Suppressor macrophage (primary cell): ENCODE measurements around the gene SUV39H1.
"Not testable (repeated sequence)": the region's sequence is repeated elsewhere in the genome, so short reads cannot be mapped to it uniquely, and the experiment has no call there.

Experiments used
- DNase-seq, 4 experiments: peaks; one replicate each; pipeline ENCODE4 v3.0.0-alpha.2; 2020 to 2022

The SUV39H1 gene

DNA sequence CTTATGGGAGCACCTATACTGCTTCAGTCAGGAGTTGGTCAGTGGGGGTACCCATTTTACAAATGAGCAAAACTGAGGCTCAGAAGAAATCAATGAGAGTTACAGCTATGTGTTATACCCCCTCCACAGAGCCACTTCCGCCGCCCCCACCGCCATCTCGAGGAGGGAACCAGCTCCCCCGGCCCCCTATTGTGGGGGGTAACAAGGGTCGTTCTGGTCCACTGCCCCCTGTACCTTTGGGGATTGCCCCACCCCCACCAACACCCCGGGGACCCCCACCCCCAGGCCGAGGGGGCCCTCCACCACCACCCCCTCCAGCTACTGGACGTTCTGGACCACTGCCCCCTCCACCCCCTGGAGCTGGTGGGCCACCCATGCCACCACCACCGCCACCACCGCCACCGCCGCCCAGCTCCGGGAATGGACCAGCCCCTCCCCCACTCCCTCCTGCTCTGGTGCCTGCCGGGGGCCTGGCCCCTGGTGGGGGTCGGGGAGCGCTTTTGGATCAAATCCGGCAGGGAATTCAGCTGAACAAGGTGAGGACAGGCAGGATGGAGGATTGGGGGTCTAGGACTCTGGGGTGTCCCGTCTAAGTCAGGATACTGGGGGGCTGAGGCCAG is 7.9 kb upstream of the SUV39H1 start:
- no peak for DNase-seq

DNA sequence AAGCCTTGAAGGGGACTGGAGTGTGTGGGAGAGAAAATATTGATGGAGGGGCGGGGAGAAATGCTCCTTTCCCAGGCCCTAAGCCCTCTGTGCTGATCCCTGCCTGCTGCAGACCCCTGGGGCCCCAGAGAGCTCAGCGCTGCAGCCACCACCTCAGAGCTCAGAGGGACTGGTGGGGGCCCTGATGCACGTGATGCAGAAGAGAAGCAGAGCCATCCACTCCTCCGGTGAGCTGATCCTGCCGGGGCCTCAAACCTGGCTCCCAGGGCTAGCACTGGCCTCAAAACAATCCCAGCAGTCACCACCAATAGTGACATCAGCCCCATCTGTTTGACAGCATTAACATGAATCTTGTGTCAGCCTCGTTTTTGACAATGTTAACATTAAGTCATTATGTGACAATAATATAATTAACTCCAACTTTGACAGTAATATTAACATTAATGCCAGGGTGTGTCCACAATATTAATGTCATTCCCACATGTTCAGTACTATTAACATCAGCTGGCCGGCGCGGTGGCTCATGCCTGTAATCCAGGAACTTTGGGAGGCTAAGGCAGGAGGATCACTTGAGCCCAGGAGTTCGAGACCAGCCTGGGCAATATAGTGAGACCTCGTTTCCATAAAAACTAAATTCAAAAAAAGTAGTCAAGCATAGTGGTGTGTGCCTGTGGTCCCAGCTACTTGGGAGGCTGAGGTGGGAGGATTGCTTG is 7.2 kb upstream of the SUV39H1 start:
- no peak for DNase-seq

DNA sequence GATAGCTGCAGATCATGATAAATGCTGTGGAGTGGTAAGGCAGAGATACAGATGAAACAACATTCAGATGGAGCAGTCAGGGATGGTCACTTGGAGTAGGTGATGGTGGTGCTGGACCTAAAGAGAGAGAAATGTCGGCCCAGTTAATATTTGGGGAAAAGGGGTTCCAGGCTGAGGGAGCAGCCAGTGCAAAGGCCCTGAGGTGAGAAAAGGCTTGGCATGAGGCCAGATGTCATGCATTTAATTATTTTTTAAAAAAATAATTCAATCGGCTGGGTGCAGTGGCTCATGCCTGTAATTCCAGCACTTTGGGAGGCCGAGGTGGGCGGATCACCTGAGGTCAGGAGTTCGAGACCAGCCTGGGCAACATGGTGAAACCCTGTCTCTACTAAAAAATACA is 4.8 kb upstream of the SUV39H1 start:
- DNase-seq = not testable (repeated sequence)

DNA sequence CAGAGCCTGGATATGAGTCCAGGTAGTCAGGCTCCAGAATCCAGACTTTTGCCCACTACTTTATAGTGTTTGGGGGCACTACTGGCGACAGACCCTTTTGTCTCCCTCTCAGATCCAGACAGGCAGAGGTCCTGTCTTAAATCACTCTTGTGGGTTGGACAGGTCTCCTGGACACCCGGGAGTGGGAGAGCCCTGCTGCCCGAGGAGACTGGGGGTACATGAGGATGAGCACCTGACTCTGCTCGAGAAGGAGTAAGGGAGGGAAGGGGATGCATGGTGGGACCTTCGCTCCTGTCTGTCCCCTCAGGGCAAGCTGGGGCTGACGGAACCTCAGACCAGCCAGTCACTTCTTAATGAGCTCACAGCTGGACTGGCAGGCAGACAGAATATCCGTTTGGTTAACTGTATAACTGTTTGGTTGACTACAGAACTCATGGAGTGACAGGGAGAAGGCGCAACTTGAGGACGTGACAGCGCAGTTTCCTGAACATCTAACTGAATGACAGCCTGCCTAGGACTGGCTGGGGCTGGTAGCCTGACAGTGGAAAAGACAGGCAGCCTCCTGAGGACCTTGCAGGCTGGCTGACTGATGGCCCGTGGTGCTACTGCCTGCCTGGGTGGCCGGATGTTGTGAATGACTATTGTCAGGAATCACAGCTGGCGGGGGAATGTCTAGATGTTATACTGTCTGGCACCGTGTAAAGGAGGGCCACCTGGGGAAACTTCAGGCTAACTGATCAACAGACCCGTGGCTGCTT is 1.6 kb upstream of the SUV39H1 start:
- no peak for DNase-seq

DNA sequence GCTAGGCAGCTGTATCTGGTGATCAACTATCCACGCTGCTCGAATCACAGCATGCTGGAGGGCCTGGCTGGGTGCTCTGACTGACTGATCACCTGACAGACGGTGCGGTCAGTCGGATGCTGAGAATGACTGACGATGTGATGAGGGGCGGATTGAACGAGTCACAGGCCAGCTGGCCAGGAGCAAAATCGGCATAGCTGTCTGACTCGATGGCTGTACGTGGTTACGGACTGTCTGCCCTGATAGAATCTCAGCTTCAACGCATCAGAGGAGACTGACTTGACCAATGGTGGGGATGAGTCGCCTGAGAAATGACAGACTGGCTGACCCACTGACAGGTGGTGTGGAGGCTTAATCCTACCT is 1.0 kb upstream of the SUV39H1 start:
- DNase-seq = peak in 3 of 4 experiments; percentile 1 to 35 (median 30)

DNA sequence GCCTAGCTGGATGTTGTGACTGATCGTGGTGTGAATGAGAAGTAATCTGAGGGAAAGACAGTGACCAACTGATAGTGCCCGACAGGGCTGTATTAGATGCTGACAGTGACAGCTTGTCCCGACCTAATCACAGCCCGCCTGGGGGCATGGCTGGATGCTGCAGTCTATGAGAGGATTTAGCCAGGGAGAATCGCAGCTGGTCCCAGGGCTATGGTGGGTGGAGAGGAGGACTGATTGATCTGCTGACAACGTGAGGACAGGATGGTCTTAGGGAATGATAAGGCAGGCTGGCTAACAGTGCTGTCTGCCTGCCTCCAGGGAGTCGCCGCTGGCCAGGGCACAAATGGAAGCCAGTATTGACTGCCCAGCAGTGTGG is 621 bp upstream of the SUV39H1 start:
- peak in 2 of 4 experiments; percentile 1 to 6 for DNase-seq

DNA sequence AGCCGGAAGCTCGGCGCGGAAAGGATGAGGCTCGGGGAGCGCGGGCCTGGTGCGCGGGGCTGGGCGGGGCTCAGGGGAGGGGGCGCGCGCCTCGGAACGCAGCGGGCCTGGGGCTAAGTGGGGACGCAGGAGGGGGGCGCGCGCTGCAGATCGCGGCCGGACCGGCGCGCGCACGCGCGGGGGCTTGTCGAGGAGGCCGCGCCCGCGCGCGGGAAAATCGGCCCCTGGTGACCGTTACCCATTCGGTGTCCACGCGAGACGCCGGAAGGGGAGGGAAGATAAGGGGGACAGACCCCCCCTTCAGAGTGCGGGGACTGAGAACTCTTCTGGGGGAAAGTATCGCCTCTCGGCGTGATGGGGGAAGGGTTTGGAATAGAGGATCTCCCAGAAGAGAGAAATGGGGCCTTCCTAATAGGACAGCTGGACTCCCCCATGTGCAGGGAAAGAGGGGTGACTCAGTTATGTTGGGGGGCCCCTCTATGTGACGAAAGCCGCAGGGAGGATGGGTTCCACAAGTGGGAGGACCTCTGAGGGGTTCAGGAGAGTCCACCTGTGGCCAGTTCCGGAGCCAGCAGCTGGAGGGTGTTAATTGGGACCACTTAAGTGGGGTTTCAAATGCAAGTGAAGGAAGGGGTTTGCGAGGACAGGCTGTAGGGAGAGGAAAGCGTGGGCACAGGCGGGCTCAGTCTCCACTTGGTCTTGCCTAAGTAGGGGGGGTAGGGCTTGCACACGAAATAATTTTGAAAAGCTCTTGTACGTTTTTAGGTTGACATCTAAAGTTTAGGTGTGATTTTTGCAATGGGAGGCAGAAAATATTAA is 584 bp downstream of the SUV39H1 start:
- DNase-seq = peak; percentile 47 to 74 (median 56)

DNA sequence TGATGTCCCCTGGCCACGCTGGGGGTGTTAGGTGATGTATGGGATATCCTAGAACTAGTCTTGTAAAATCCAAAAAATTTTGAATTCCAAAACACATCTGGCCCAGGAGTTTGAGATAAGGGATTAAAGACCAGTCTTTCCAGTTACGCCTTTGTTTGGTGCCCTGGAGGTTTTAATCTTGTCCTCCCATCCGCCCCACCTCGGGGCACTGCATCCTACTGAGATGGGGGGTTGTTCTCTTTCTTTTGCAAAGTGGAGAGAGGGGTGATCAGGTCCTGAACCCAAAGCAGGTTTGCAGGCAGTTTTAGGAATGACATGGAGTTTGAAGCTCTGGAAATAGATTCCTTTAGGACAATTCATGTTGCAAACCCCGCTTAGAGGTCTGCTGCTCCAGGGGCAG is 1.8 kb downstream of the SUV39H1 start:
- DNase-seq = no peak

DNA sequence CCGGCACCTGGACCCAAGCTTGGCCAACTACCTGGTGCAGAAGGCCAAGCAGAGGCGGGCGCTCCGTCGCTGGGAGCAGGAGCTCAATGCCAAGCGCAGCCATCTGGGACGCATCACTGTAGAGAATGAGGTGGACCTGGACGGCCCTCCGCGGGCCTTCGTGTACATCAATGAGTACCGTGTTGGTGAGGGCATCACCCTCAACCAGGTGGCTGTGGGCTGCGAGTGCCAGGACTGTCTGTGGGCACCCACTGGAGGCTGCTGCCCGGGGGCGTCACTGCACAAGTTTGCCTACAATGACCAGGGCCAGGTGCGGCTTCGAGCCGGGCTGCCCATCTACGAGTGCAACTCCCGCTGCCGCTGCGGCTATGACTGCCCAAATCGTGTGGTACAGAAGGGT is 3.7 kb downstream of the SUV39H1 start:
- no peak for DNase-seq

DNA sequence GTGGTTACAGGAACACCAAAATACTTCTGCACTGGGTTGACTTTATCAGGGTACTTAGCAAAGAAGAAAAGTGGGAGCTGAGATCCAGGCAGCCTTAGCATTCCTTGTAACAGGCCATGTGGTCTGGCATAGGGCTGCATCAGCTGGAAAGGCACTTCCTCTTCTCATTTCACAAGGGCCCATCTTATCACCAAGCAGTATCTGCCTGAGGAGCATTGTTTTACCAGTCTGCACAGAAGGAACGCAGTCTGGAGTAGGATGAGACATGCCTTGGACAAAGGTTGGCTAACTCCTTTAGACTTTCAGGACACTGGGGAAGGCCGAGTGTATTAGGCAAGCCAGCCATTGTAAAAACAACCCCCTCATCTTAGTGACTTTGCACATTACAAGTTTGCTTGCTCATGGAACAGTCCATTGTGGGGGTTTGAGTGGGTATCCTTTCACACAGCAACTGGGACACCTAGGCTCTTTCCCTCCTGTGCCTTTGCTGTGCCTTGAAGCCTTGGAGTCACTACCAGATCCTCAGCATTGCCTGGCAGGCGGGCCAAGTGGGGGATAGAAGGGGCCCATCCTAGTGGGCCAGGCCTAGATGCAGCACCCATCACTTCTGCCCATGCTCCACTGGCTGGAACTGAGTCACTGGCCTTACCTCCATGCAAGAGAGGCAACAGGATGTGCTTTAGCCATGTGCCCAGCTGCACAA is 4.6 kb downstream of the SUV39H1 start:
- DNase-seq = peak; percentile 11 to 40 (median 34)

DNA sequence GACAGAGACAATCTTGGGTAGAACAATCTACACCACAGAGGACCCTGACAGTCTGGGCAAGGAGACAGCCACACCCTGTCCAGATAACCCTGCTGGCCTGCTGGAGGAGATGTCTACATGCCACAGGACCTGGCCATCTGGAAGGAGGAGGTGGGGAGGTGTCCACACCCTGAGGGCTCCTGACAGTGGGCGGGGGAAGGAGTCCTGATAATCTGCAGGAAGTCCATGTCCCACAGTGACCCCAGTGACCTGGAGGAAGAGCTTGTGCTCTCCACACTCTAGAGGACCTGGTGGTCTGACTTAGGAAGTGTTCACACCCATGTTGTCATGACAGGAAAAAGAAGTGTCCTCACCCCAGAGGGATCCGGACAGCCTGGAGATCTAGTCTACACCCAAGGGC is 5.5 kb downstream of the SUV39H1 start:
- no peak for DNase-seq

DNA sequence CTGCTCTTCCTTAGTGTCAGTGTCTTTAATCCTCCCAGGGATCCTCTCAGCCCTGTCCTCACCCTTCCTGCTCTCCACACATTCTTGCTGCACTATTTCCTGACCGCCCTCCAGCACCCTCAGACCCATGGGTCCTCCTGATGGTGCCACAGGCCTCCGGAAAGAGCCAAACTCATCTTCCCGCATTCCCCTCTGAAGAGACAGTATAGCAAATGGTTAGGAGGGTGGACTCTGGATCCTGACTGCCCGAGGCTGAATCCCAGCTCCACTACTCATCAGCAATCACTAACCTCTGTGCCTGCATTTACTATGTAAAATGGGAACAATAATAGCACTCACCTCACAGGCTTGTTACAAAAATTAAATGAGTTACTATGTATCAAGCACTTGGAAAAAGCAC is 6.2 kb downstream of the SUV39H1 start:
- no peak for DNase-seq

DNA sequence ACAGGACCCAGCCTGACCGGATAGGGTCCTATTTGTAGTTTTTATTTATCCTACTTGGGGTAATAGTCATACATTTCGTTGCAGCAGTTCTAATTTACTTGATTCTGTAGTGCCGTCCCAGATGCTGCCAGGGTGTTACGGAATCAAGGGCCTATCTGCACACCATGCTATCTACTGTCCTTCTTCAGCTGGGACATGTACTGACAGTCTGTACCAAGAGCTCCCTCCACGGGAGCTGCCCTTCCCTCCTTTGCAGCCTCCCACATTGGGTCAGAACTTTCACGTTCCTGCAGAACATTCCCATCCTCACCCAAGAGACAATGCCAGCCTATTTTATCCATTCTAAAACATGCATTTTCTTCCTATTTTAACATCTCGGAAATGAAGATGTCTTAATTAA is 6.7 kb downstream of the SUV39H1 start:
- DNase-seq = no peak

DNA sequence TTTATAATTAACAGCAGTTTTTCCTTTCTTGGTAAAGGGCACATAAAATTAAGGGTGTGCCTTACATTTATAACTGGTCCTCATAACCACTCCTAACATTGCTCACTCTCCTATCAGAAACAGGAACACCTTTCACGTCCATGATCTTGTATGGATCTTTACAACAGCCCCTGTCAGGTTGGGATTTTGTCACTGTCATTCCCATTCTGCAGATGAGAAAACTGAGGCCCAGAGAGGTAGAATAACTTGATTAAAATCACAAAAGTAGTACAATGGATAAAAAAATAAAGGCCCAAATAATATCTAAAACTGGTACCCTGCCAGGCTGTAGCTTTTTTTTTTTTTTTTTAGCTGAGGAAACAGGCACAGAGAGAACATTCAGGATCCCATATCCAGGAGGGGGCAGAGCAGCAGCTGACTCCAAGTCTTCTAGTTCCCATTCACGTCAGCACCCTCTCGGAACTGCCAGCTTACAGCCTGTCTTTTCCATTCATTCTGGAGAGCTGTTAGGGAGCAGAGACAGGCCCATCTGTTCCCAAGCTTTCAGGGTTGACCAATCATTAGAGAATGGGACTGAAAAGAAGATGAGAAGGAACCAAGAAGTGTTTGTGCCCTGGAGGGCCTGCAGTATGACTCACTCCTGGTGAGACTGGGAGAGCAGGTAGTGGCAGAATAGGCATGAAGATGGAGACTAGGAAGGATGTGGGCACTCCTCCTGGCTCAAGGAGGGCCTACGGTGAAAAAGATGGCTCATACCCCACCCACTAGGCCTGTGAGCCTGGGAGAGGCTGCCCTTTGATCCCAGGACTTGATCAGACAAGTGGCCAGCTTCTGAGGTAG is 7.3 kb downstream of the SUV39H1 start:
- no peak for DNase-seq

DNA sequence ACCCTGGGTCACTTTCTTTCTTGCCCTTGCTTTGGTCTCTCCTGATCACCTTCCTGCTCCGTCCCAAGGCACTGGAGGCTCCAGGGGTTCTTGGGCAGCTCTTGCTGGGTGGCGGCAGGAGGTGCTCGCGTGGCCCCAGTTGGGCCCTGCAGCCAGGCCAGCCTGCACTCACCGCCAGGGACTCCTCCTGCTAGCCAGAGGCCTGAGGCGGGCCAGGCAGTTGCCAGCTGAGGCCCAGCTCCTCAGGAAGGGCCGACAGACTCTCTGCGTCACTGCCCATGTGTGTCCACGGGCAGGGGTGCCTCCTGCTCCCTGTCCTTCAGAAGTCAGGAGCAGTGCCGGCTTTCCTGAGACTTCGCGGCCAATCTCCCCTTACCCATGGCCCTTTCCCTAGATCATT is 9.3 kb downstream of the SUV39H1 start:
- DNase-seq = no peak

DNA sequence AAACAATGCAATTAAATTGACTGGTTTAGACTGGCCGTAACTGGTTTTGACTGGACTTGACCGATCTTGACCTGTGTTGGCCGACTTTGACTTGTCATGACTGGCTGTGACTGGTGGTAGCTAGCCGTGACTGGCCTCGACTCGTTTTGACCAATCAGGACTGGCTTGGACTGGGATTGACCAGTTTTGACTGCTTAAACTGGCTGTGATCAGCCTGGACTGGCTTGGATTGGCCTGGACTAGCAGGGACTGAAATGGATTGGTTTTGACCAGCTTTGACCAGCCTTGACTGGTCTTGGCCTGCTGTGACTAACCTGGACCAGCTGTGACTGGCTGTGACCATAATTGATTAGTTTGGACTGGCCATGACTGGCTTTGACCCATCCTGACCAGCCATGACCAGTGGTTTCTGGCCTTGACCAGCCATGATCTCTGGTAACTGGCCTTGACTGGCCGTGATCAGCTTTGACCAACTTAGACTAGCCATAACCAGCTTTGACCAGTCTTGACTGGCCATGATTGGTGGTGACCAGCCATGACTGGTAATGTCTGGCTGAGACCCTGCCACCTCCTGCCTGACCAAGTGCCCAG is 13.1 kb downstream of the SUV39H1 start:
- DNase-seq = no peak

DNA sequence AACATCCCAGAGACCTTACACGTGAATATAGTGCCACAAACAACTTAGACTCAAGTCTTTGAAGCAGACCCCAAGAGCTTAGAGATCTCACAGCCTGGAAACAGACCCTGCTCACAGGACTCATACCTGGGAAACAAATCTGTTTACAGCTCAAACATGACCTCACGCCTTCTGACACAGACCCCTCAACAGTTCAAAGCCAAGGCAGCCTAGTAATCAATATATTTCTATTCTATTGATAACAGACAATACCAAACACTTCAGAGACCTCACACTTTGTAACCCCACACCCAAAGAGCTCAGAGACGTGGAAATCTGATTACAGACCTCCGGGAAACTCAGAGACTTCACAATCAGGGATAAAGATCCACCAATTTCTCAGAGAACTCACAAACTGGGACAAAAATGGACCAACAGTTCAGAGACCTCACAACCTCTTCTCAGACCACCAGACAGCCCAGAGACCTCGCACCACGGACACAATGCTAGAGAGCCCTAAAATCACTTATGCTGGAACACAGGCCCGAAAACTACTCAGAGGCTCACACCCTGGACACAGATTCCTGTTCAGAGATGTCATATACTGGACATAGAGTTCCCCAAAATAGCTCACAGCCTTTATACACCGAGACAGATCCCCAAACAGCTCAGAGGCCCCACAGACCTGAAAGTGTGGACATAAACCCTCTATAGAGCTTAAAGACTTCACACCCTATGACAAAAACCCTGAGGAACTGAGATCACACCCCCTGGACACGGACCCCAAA is 14.8 kb downstream of the SUV39H1 start:
- no peak for DNase-seq

DNA sequence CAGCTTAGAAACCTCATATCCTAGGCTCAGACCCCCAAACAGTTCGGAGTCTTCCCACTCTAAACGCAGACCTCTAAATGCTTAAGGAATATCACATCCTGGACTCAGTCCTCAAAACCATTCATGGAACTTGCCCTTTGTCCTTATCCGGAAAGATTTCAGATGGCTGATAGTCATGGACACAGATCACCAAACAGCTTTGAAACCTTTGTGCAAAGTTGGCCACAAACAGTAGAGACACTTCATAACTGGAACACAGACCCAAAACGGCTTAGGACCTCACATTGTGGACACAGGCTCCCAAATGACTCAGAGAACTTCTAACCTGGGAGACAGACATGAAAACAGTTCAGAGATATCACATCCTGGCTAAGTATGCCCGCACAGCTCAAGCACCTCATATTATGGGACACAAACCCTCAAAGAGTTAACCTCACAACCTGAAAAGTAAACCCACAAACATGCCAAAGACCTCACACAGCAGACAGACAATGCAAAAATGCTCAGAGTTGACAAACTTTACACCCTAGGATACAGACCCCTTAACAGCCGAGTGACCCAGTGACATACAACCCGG is 15.5 kb downstream of the SUV39H1 start:
- DNase-seq = no peak

DNA sequence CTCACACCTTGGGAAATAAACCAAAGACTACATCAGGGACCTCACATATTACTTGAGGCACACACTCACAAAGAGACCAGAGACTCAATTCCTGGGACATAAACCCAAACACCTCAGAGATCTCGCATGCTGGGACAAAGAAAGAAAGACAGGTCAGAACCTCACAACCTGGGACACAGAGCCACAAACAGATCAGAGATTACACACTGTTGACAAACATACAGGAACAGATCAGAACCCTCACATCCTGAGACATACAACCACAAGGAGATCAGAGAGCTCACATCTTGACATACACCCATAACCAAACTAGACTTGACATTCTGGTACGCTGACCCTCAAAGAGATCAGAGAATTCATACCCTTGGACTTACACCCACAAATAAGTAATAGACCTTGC is 17.3 kb downstream of the SUV39H1 start:
- no peak for DNase-seq

DNA sequence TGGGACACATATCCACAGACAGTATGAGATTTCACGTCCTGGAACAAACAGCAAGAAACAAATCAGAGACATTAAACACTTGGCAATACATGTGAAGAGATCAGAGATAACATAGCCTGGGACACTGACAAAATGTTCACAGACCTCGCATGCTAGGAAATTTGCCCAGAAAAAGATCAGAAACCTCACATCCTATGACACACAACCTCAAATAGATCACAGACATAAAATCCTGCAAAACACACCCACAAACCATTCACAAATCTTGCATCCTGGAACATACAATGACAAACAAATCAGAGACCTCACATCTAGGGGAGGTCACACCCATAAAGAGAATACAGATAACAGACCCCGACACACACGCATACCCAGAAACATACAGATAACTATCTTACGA is 18.0 kb downstream of the SUV39H1 start:
- no peak for DNase-seq
